ENCODE results near the gene MISFA. TPM values are rescaled to one million over a fixed set of nuclear protein-coding genes. Genes with fewer than 3 reads are reported as not detected.

Gene MISFA
- total RNA-seq, 4 donors from 2014 or later = 0.30 to 2.9 TPM; not detected in 2

DNA sequence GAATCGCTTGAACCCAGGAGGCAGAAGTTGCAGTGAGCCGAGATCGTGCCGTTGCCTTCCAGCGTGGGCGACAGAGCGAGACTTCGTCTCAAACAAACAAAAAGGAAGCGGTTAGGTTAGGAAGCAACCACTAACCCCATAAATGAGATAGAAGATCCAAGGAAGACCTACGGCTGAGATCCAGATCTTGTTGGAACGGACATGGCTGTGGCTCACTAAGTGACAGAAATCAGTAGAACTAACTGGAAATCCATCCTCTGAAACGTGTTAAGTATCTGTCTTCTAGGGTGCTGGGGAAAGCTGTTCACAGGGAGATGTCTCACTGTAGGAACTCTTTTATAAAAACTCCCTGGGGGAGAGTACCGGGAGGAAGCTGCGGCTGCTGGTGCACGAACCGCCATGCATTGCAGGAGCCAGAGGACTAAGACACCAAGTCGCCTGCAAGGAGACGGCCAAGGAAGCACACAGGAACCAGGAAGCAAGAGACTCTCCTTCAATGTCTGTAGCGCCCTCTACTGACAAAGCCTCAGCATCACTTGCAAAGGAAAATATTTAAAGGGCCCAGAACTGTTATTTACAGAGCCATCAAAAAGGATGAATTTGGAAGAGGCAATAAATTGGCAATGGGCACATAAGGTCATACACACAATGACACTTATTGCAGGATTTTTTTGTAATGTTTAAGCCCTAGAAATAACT lies 51.4 kb downstream of the MISFA start:
- H3K4me3 ChIP-seq = no peak overlapping the region
- H3K9me3 ChIP-seq = no peaks in the 10 kb centered on the region
- H3K27ac ChIP-seq = no peak overlapping the region
- H3K36me3 ChIP-seq = no peaks in the 10 kb centered on the region
- H3K4me1 ChIP-seq = no peaks in the 10 kb centered on the region
- TF ChIP-seq CTCF (IDR thresholded peaks at IDR 0.05) (peak in 2 of 5 experiments; percentile 10 to 25), EP300 (IDR thresholded peaks at IDR 0.05) (no peak)
- no peaks in the 10 kb centered on the region for H3K27me3 ChIP-seq
- DNase-seq (ENCODE audit: low spot score in 2 of 2) = peak in 1 of 2 donors; percentile 29
- WGBS, 2 donors = 72 to 73% methylated on average over 19 of the region's 19 CpGs

Other genes starting within 250 kb of the MISFA start
- gene LDHA, start 205.2 kb upstream of the MISFA start, total RNA-seq = 100 to 1,000 TPM; 224 to 512 (median 347) TPM
- not detected for gene LDHC, start 187.5 kb upstream of the MISFA start, total RNA-seq
- gene LDHAL6A, start 143.9 kb upstream of the MISFA start, total RNA-seq = not detected
- gene TSG101, start 72.8 kb upstream of the MISFA start, total RNA-seq = 100 to 1,000 TPM in 2 of 4 donors, 10 to 100 TPM in 2; 83.3 to 104 (median 99.1) TPM
- 10 to 100 TPM in 3 of 4 donors, 1 to 10 TPM in 1; 9.6 to 25.8 (median 15.8) TPM for gene UEVLD, start 11.1 kb upstream of the MISFA start, total RNA-seq
- 10 to 100 TPM; 12.3 to 24.3 (median 16.9) TPM for gene SPTY2D1, start 34.6 kb downstream of the MISFA start, total RNA-seq
- 10 to 100 TPM in 1 of 4 donors, 1 to 10 TPM in 3; 5.4 to 11.0 (median 6.8) TPM for gene TMEM86A, start 99.0 kb downstream of the MISFA start, total RNA-seq
- under 1 TPM in 2 of 4 donors, not detected in 2; 0.44 to 0.90 TPM for gene IGSF22, start 126.4 kb downstream of the MISFA start, total RNA-seq
- 10 to 100 TPM in 3 of 4 donors, 1 to 10 TPM in 1; 1.2 to 18.8 (median 15.1) TPM for gene PTPN5, start 192.0 kb downstream of the MISFA start, total RNA-seq